GM23338 (cell line): ENCODE results near the gene UPK3B.
"Not testable (repeated sequence)": the region's sequence is repeated elsewhere in the genome, so short reads cannot be mapped to it uniquely, and the experiment has no call there.

Source experiments
- TF ChIP-seq, protein P1 (sequence below), 2 experiments: fragments of 200-600 bp in 1 of 2; sonication (generic) in 1 of 2; conservative IDR thresholded peaks; 2 replicates each; pipeline versions ENCODE4 v1.5.1 to v1.6.1; 2016 to 2017; ENCODE audit warnings: antibody characterized with exemption in 2 of 2, low read depth in 2 of 2, mild to moderate bottlenecking in 2 of 2, moderate library complexity in 1 of 2
- TF ChIP-seq, protein P2 (sequence below): IDR thresholded peaks from one replicate; pipeline ENCODE4 v1.6.1; 2018; ENCODE audit warnings: antibody characterized with exemption; ENCODE audit not compliant: unreplicated experiment

DNA sequence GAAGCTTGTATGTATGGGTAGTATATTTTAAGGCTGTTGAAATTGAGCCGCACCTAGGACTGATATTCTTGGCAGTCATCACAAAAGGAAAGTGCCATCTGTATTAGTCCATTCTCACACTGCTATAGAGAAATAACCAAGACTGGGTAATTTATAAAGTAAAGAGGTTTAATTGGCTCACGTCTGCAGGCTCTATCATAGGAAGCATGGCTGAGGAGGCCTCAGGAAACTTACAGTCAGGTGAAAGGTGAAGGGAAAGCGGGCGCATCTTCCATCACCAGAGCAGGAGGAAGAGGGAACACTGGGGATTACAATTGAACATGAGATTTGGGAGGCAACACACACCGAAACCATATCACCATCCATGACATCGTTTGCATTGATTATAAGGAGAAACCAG, 41.6 kb downstream of the UPK3B start:
- TF ChIP-seq, protein P1, sequence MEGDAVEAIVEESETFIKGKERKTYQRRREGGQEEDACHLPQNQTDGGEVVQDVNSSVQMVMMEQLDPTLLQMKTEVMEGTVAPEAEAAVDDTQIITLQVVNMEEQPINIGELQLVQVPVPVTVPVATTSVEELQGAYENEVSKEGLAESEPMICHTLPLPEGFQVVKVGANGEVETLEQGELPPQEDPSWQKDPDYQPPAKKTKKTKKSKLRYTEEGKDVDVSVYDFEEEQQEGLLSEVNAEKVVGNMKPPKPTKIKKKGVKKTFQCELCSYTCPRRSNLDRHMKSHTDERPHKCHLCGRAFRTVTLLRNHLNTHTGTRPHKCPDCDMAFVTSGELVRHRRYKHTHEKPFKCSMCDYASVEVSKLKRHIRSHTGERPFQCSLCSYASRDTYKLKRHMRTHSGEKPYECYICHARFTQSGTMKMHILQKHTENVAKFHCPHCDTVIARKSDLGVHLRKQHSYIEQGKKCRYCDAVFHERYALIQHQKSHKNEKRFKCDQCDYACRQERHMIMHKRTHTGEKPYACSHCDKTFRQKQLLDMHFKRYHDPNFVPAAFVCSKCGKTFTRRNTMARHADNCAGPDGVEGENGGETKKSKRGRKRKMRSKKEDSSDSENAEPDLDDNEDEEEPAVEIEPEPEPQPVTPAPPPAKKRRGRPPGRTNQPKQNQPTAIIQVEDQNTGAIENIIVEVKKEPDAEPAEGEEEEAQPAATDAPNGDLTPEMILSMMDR (conservative IDR thresholded peaks at IDR 0.05; ENCODE audit: low read depth in 2 of 2) = not testable (repeated sequence)
- TF ChIP-seq, protein P2, sequence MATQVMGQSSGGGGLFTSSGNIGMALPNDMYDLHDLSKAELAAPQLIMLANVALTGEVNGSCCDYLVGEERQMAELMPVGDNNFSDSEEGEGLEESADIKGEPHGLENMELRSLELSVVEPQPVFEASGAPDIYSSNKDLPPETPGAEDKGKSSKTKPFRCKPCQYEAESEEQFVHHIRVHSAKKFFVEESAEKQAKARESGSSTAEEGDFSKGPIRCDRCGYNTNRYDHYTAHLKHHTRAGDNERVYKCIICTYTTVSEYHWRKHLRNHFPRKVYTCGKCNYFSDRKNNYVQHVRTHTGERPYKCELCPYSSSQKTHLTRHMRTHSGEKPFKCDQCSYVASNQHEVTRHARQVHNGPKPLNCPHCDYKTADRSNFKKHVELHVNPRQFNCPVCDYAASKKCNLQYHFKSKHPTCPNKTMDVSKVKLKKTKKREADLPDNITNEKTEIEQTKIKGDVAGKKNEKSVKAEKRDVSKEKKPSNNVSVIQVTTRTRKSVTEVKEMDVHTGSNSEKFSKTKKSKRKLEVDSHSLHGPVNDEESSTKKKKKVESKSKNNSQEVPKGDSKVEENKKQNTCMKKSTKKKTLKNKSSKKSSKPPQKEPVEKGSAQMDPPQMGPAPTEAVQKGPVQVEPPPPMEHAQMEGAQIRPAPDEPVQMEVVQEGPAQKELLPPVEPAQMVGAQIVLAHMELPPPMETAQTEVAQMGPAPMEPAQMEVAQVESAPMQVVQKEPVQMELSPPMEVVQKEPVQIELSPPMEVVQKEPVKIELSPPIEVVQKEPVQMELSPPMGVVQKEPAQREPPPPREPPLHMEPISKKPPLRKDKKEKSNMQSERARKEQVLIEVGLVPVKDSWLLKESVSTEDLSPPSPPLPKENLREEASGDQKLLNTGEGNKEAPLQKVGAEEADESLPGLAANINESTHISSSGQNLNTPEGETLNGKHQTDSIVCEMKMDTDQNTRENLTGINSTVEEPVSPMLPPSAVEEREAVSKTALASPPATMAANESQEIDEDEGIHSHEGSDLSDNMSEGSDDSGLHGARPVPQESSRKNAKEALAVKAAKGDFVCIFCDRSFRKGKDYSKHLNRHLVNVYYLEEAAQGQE = not testable (repeated sequence)
